HG03175 (cell line): ENCODE results near the gene ZAP70.

ENCODE experiments used
- ATAC-seq: cut with Tn5 transposase; IDR thresholded peaks from one replicate; pipeline ENCODE4 v1.9.1; 2021; ENCODE audit warnings: mild to moderate bottlenecking, moderate library complexity; ENCODE audit not compliant: unreplicated experiment

Gene ZAP70

GRCh38 chr2:97732436-97733340 lies 19.3 kb downstream of the ZAP70 start:
- no peak for ATAC-seq

GRCh38 chr2:97733341-97734035 lies 20.1 kb downstream of the ZAP70 start:
- no peak for ATAC-seq

GRCh38 chr2:97734061-97735051 lies 21.0 kb downstream of the ZAP70 start:
- no peak for ATAC-seq

GRCh38 chr2:97735161-97735561 lies 21.8 kb downstream of the ZAP70 start:
- no peak for ATAC-seq

GRCh38 chr2:97736185-97736584 lies 22.8 kb downstream of the ZAP70 start:
- no peak for ATAC-seq

GRCh38 chr2:97736608-97737330 lies 23.4 kb downstream of the ZAP70 start:
- no peak for ATAC-seq

GRCh38 chr2:97737421-97738178 lies 24.2 kb downstream of the ZAP70 start:
- no peak for ATAC-seq

GRCh38 chr2:97738179-97739019 lies 25.0 kb downstream of the ZAP70 start:
- no peak for ATAC-seq

GRCh38 chr2:97739020-97739892 lies 25.9 kb downstream of the ZAP70 start:
- ATAC-seq = no peak

- ATAC-seq = no peak
These were observed 26.5 kb downstream of the ZAP70 start for GRCh38 chr2:97739893-97740245.

- no peak for ATAC-seq
These were observed 27.3 kb downstream of the ZAP70 start for GRCh38 chr2:97740590-97741182.

GRCh38 chr2:97741251-97741650 lies 27.9 kb downstream of the ZAP70 start:
- ATAC-seq = no peak

GRCh38 chr2:97741686-97742085 lies 28.3 kb downstream of the ZAP70 start:
- no peak for ATAC-seq

- no peak for ATAC-seq
These were observed 29.0 kb downstream of the ZAP70 start for GRCh38 chr2:97742381-97742847.

- ATAC-seq = no peak
These were observed 30.5 kb downstream of the ZAP70 start for GRCh38 chr2:97743913-97744312.

GRCh38 chr2:97745474-97746174 lies 32.2 kb downstream of the ZAP70 start:
- peak; percentile 58 for ATAC-seq

GRCh38 chr2:97747285-97747684 lies 33.9 kb downstream of the ZAP70 start:
- ATAC-seq = no peak
